Neural cell (in vitro differentiated cells): ENCODE results near the gene PATL1. TPM values are rescaled to one million over a fixed set of nuclear protein-coding genes. Genes with fewer than 3 reads are reported as not detected.

Experiments
- H2AFZ ChIP-seq: fragments of 200-600, 300-800 bp; sonication (generic), shearing (Covaris generic); 2 replicates; pipeline ENCODE4 v1.6.0; 2014; ENCODE audit warnings: low read depth, mild to moderate bottlenecking, antibody characterized with exemption, low read length, moderate library complexity
- H3F3A ChIP-seq: fragments of 200-600 bp; shearing (Covaris generic); 2 replicates; pipeline ENCODE4 v1.6.1; 2016; ENCODE audit warnings: mild to moderate bottlenecking, moderate library complexity, mixed read lengths, antibody characterized with exemption, low read length; ENCODE audit not compliant: insufficient read depth, poor library complexity, severe bottlenecking
- H3K27ac ChIP-seq: fragments of 200-600, 300-800 bp; sonication (generic), shearing (Covaris generic); 2 replicates; pipeline ENCODE4 v1.5.1; 2014; ENCODE audit warnings: mild to moderate bottlenecking, low read length, moderate library complexity
- H3K27me3 ChIP-seq: fragments of 300-800, 200-600 bp; sonication (generic), shearing (Covaris generic); 2 replicates; pipeline ENCODE4 v1.6.0; 2014; ENCODE audit warnings: mild to moderate bottlenecking, low read depth, low read length, moderate library complexity; ENCODE audit not compliant: insufficient read depth
- H3K36me3 ChIP-seq: fragments of 300-800, 200-600 bp; sonication (generic), shearing (Covaris generic); 2 replicates; pipeline ENCODE4 v1.5.1; 2014; ENCODE audit warnings: mild to moderate bottlenecking, antibody characterized with exemption, low read length, moderate library complexity; ENCODE audit not compliant: insufficient read depth
- H3K4me2 ChIP-seq: fragments of 300-800, 200-600 bp; sonication (generic), shearing (Covaris generic); 2 replicates; pipeline ENCODE4 v1.6.0; 2014; ENCODE audit warnings: mild to moderate bottlenecking, low read length
- H3K4me3 ChIP-seq: fragments of 300-800, 200-600 bp; sonication (generic), shearing (Covaris generic); 2 replicates; pipeline ENCODE4 v1.5.1; 2014; ENCODE audit warnings: mild to moderate bottlenecking, low read length, moderate library complexity
- H3K79me2 ChIP-seq: fragments of 200-600 bp; shearing (Covaris generic); replicated peaks from 2 replicates; pipeline ENCODE4 v1.6.0; 2014; ENCODE audit warnings: mild to moderate bottlenecking, low read length, moderate library complexity; ENCODE audit not compliant: insufficient read depth
- H3K9ac ChIP-seq: fragments of 300-800, 200-600 bp; sonication (generic), shearing (Covaris generic); 2 replicates; pipeline ENCODE4 v1.6.1; 2016; ENCODE audit warnings: mild to moderate bottlenecking, low read length, mixed read lengths
- H3K9me2 ChIP-seq: fragments of 200-600 bp; shearing (Covaris generic); 2 replicates; pipeline ENCODE4 v1.6.1; 2016; ENCODE audit warnings: mild to moderate bottlenecking, low read length, mixed read lengths; ENCODE audit not compliant: insufficient read depth
- H3K9me3 ChIP-seq: fragments of 200-600, 300-800 bp; sonication (generic), shearing (Covaris generic); 2 replicates; pipeline ENCODE4 v1.6.1; 2016; ENCODE audit warnings: mild to moderate bottlenecking, mixed run types, low read length, moderate library complexity, mixed read lengths
- H4K20me1 ChIP-seq: fragments of 200-600 bp; shearing (Covaris generic); 2 replicates; pipeline ENCODE4 v1.6.1; 2016; ENCODE audit warnings: mild to moderate bottlenecking, mixed run types; ENCODE audit not compliant: insufficient read depth
- EP300 ChIP-seq: fragments of 450-650 bp; conservative IDR thresholded peaks from 2 replicates; pipeline ENCODE4 v1.6.1; 2014; ENCODE audit warnings: antibody characterized with exemption, mild to moderate bottlenecking, moderate library complexity; ENCODE audit not compliant: poor library complexity, severe bottlenecking
- EZH2 ChIP-seq: fragments of 200-600, 300-800 bp; shearing (Covaris generic), sonication (generic); IDR thresholded peaks from 2 replicates; pipeline ENCODE4 v1.6.1; 2014; ENCODE audit warnings: antibody characterized with exemption, low read length, borderline replicate concordance, mild to moderate bottlenecking; ENCODE audit not compliant: insufficient read depth, poor library complexity, severe bottlenecking
- MXI1 ChIP-seq: fragments of 450-650 bp; conservative IDR thresholded peaks from 2 replicates; pipeline ENCODE4 v1.6.1; 2014; ENCODE audit warnings: antibody characterized with exemption, mild to moderate bottlenecking; ENCODE audit not compliant: poor library complexity, severe bottlenecking
- POLR2AphosphoS5 ChIP-seq: IDR thresholded peaks from 2 replicates; pipeline ENCODE4 v1.6.1; 2012
- RAD21 ChIP-seq: fragments of 450-650 bp; conservative IDR thresholded peaks from 2 replicates; pipeline ENCODE4 v1.6.1; 2014; ENCODE audit warnings: antibody characterized with exemption, mild to moderate bottlenecking, moderate library complexity
- TAF1 ChIP-seq: IDR thresholded peaks from 2 replicates; pipeline ENCODE4 v1.6.1; 2012; ENCODE audit warnings: low read depth
- polyA plus RNA-seq: library from polyadenylated mRNA; depleted of rRNA; stranded (reverse); fragments of >200 nt; gene quantifications from 2 replicates; pipeline ENCODE4 v1.2.3, GENCODE V29; 2014
- TF ChIP-seq, protein P1 (sequence below): IDR thresholded peaks from 2 replicates; pipeline ENCODE4 v1.6.1; 2012; ENCODE audit warnings: borderline replicate concordance
- TF ChIP-seq, protein P2 (sequence below): fragments of 450-650 bp; IDR thresholded peaks from 2 replicates; pipeline ENCODE4 v1.5.1; 2014; ENCODE audit warnings: antibody characterized with exemption, mild to moderate bottlenecking, moderate library complexity; ENCODE audit not compliant: poor library complexity, severe bottlenecking

The PATL1 gene
- polyA plus RNA-seq, 1 donor from 2014 or later = 3.2 TPM

DNA sequence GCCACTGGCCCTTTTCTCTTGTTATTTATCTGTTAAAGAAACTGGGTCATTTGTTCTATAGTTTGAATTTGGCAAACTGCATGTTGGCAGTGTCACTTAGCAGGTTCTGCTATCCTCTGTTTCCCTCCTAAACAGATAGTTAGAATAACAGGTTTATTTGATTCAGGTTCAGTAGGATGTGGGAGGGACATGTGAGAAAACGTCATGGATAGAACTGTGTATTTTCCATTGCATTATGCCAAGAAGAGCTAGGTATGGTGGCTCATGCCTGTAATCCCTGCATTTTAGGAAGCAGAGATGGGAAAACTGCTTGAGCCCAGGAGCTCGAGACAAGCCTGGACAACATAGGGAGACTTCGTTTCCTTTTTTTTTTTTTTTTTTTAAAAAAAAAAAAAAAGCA, 24.3 kb downstream of the PATL1 start:
- H2AFZ ChIP-seq = no peak overlapping the region
- peaks cover 13% of the 10 kb centered on the region for H3K36me3 ChIP-seq
- no peaks in the 10 kb centered on the region for H4K20me1 ChIP-seq

DNA sequence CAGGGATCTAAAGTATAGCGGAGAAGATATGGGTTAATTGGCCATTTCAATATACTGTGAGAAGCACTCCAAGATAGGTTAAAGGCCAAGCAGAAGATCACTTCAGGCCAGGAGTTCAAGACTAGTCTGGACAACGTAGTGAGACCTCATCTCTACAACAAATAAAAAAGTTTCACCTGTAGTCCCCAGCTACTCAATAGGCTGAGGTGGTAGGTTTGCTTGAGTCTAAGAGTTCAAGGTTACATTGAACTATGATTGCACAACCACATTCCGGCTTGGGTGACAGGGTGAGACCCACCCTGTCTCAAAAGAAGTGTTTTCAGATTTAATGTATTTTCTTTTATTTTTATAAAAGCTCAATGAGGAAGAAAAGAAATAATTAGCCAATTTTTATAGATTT, 25.4 kb downstream of the PATL1 start:
- Histone ChIP-seq H3K4me3 (no peak overlapping the region), H3K4me2 (no peak overlapping the region), H3F3A (no peaks in the 10 kb centered on the region), H3K79me2 (no peaks in the 10 kb centered on the region), H3K9ac (no peak overlapping the region), H4K20me1 (no peaks in the 10 kb centered on the region), H3K9me3 (no peaks in the 10 kb centered on the region), H3K27me3 (no peaks in the 10 kb centered on the region), H3K9me2 (no peaks in the 10 kb centered on the region), H3K36me3 (peaks cover 13% of the 10 kb centered on the region), H3K27ac (no peak overlapping the region), H2AFZ (no peak overlapping the region)
- TF ChIP-seq EZH2 = no peak
- TF ChIP-seq MXI1 = no peak
- no peak for TF ChIP-seq EP300

More for the DNA sequence above, 24.3 kb downstream of the PATL1 start:
- Histone ChIP-seq H3K27ac (no peak overlapping the region), H3K27me3 (no peaks in the 10 kb centered on the region), H3K4me3 (no peak overlapping the region), H3K9me3 (no peaks in the 10 kb centered on the region), H3K9me2 (no peaks in the 10 kb centered on the region), H3K4me2 (no peak overlapping the region), H3K9ac (no peak overlapping the region), H3F3A (no peaks in the 10 kb centered on the region), H3K79me2 (no peaks in the 10 kb centered on the region)
- TF ChIP-seq RAD21 = no peak
- no peak for TF ChIP-seq TAF1
- TF ChIP-seq, protein P1, sequence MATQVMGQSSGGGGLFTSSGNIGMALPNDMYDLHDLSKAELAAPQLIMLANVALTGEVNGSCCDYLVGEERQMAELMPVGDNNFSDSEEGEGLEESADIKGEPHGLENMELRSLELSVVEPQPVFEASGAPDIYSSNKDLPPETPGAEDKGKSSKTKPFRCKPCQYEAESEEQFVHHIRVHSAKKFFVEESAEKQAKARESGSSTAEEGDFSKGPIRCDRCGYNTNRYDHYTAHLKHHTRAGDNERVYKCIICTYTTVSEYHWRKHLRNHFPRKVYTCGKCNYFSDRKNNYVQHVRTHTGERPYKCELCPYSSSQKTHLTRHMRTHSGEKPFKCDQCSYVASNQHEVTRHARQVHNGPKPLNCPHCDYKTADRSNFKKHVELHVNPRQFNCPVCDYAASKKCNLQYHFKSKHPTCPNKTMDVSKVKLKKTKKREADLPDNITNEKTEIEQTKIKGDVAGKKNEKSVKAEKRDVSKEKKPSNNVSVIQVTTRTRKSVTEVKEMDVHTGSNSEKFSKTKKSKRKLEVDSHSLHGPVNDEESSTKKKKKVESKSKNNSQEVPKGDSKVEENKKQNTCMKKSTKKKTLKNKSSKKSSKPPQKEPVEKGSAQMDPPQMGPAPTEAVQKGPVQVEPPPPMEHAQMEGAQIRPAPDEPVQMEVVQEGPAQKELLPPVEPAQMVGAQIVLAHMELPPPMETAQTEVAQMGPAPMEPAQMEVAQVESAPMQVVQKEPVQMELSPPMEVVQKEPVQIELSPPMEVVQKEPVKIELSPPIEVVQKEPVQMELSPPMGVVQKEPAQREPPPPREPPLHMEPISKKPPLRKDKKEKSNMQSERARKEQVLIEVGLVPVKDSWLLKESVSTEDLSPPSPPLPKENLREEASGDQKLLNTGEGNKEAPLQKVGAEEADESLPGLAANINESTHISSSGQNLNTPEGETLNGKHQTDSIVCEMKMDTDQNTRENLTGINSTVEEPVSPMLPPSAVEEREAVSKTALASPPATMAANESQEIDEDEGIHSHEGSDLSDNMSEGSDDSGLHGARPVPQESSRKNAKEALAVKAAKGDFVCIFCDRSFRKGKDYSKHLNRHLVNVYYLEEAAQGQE = no peak
- no peak for TF ChIP-seq EP300
- TF ChIP-seq, protein P2, sequence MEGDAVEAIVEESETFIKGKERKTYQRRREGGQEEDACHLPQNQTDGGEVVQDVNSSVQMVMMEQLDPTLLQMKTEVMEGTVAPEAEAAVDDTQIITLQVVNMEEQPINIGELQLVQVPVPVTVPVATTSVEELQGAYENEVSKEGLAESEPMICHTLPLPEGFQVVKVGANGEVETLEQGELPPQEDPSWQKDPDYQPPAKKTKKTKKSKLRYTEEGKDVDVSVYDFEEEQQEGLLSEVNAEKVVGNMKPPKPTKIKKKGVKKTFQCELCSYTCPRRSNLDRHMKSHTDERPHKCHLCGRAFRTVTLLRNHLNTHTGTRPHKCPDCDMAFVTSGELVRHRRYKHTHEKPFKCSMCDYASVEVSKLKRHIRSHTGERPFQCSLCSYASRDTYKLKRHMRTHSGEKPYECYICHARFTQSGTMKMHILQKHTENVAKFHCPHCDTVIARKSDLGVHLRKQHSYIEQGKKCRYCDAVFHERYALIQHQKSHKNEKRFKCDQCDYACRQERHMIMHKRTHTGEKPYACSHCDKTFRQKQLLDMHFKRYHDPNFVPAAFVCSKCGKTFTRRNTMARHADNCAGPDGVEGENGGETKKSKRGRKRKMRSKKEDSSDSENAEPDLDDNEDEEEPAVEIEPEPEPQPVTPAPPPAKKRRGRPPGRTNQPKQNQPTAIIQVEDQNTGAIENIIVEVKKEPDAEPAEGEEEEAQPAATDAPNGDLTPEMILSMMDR = no peak
- TF ChIP-seq EZH2 = no peak

DNA sequence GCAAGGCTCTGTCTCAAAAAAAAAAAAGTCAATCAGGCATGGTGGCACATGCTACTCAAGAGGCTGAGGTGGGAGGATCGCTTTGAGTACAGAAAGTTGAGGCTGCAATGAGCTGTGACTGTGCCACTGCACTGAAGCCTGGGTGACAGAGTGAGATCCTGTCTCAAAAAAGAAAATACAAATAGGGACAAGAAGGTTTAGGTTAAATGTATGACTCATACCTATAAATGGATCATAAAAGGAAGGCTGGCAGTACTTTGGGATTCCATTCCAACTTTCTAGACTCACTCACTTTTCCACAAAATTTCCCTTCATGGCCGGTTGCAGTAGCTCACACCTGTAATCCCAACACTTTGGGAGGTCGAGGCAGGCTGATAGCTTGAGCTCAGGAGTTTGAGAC, 27.7 kb downstream of the PATL1 start:
- no peak for TF ChIP-seq POLR2AphosphoS5
- no peak overlapping the region for H3K9ac ChIP-seq
- no peaks in the 10 kb centered on the region for H4K20me1 ChIP-seq
- H3K36me3 ChIP-seq = peaks cover 13% of the 10 kb centered on the region
- no peaks in the 10 kb centered on the region for H3K79me2 ChIP-seq
- H3F3A ChIP-seq = no peaks in the 10 kb centered on the region
- H3K4me2 ChIP-seq = no peak overlapping the region
- no peaks in the 10 kb centered on the region for H3K27me3 ChIP-seq
- no peak overlapping the region for H2AFZ ChIP-seq
- H3K9me3 ChIP-seq = no peaks in the 10 kb centered on the region
- H3K27ac ChIP-seq = no peak overlapping the region
- H3K4me3 ChIP-seq = no peak overlapping the region
- no peaks in the 10 kb centered on the region for H3K9me2 ChIP-seq
